ENCODE data around the gene WDFY2.
A peak's percentile ranks its signal among the peaks of the same experiment; 100 is the strongest.

Gene WDFY2

GRCh38 chr13:51745243-51745642 is 161.0 kb downstream of the WDFY2 start:
- Histone ChIP-seq H2BK5ac (ENCODE audit: low read depth, low read length, poor library complexity) (no peak overlapping the region), H3K4me1 (ENCODE audit: control insufficient read depth in 1 of 2, insufficient read depth in 2 of 2, low read length in 2 of 2) (no peaks in the 10 kb centered on the region), H2BK120ac (ENCODE audit: insufficient read depth, low read length, poor library complexity) (no peak overlapping the region), H4K12ac (ENCODE audit: low read depth, low read length) (no peak overlapping the region), H3K9me3 (ENCODE audit: insufficient read depth, low read depth, low read length) (peaks cover 6% of the 10 kb centered on the region), H2BK12ac (ENCODE audit: low read length) (no peak overlapping the region), H2AFZ (ENCODE audit: insufficient read depth, low read length, poor library complexity) (no peak overlapping the region), H3K27me3 (ENCODE audit: insufficient read depth, low read length) (no peaks in the 10 kb centered on the region), H3K27ac (ENCODE audit: low read depth, low read length) (no peak overlapping the region), H3K4me2 (ENCODE audit: low read length) (no peak overlapping the region), H3K4me3 (ENCODE audit: low read depth, low read length) (no peak overlapping the region), H3K36me3 (ENCODE audit: control insufficient read depth in 1 of 2, insufficient read depth in 2 of 2, low read length in 2 of 2) (peaks cover 9 to 20% of the 10 kb centered on the region in 2 experiments), H3K4ac (ENCODE audit: low read depth, low read length) (no peak overlapping the region), H4K91ac (ENCODE audit: low read depth, low read length) (no peak overlapping the region), H3K79me1 (ENCODE audit: low read length) (no peaks in the 10 kb centered on the region), H2AK5ac (ENCODE audit: low read length) (no peak overlapping the region), H4K8ac (ENCODE audit: low read depth, low read length) (no peak overlapping the region), H3K23ac (ENCODE audit: low read length) (no peak overlapping the region), H3K14ac (ENCODE audit: low read length) (no peak overlapping the region), H3K18ac (ENCODE audit: low read length) (no peak overlapping the region), H3K79me2 (ENCODE audit: control insufficient read depth, insufficient read depth, low read length, poor library complexity) (no peaks in the 10 kb centered on the region), H3K9ac (ENCODE audit: low read length) (no peak overlapping the region)
- no CpG with 5 or more reads among the region's 2 CpGs for WGBS (ENCODE audit: extremely low coverage, insufficient coverage, insufficient read length)
- DNase-seq, result no peak

- Histone ChIP-seq H3K4me2 (ENCODE audit: low read length) (no peak overlapping the region), H2BK12ac (ENCODE audit: low read length) (no peak overlapping the region), H3K14ac (ENCODE audit: low read length) (no peak overlapping the region), H3K23ac (ENCODE audit: low read length) (no peak overlapping the region), H2AK5ac (ENCODE audit: low read length) (no peak overlapping the region), H2BK5ac (ENCODE audit: low read depth, low read length, poor library complexity) (no peak overlapping the region), H3K4me1 (ENCODE audit: control insufficient read depth in 1 of 2, insufficient read depth in 2 of 2, low read length in 2 of 2) (no peaks in the 10 kb centered on the region), H4K8ac (ENCODE audit: low read depth, low read length) (no peak overlapping the region), H3K9ac (ENCODE audit: low read length) (no peak overlapping the region), H4K91ac (ENCODE audit: low read depth, low read length) (no peak overlapping the region), H3K79me2 (ENCODE audit: control insufficient read depth, insufficient read depth, low read length, poor library complexity) (no peaks in the 10 kb centered on the region), H2BK120ac (ENCODE audit: insufficient read depth, low read length, poor library complexity) (no peak overlapping the region), H3K79me1 (ENCODE audit: low read length) (no peaks in the 10 kb centered on the region), H3K18ac (ENCODE audit: low read length) (no peak overlapping the region), H4K12ac (ENCODE audit: low read depth, low read length) (no peak overlapping the region), H3K36me3 (ENCODE audit: control insufficient read depth in 1 of 2, insufficient read depth in 2 of 2, low read length in 2 of 2) (peaks cover 9 to 10% of the 10 kb centered on the region in 2 experiments), H2AFZ (ENCODE audit: insufficient read depth, low read length, poor library complexity) (no peak overlapping the region), H3K9me3 (ENCODE audit: insufficient read depth, low read depth, low read length) (peaks cover 6% of the 10 kb centered on the region), H3K27ac (ENCODE audit: low read depth, low read length) (no peak overlapping the region), H3K4ac (ENCODE audit: low read depth, low read length) (no peak overlapping the region), H3K4me3 (ENCODE audit: low read depth, low read length) (no peak overlapping the region), H3K27me3 (ENCODE audit: insufficient read depth, low read length) (no peaks in the 10 kb centered on the region)
- DNase-seq, result no peak
- no CpG with 5 or more reads among the region's 2 CpGs for WGBS (ENCODE audit: extremely low coverage, insufficient coverage, insufficient read length)
These were observed 162.5 kb downstream of the WDFY2 start for GRCh38 chr13:51746802-51747201.

GRCh38 chr13:51747438-51748434 is 163.5 kb downstream of the WDFY2 start:
- 100% methylated on average over 1 of the region's 9 CpGs for WGBS (ENCODE audit: extremely low coverage, insufficient coverage, insufficient read length)
- H3K4ac ChIP-seq (ENCODE audit: low read depth, low read length), result no peak overlapping the region

GRCh38 chr13:51756651-51757050 is 172.4 kb downstream of the WDFY2 start:
- Histone ChIP-seq H2AFZ (ENCODE audit: insufficient read depth, low read length, poor library complexity) (no peak overlapping the region), H4K8ac (ENCODE audit: low read depth, low read length) (no peak overlapping the region), H3K4me2 (ENCODE audit: low read length) (no peak overlapping the region), H3K18ac (ENCODE audit: low read length) (no peak overlapping the region), H2AK5ac (ENCODE audit: low read length) (no peak overlapping the region), H3K4ac (ENCODE audit: low read depth, low read length) (no peak overlapping the region), H3K27me3 (ENCODE audit: insufficient read depth, low read length) (no peaks in the 10 kb centered on the region), H2BK5ac (ENCODE audit: low read depth, low read length, poor library complexity) (no peak overlapping the region), H3K79me1 (ENCODE audit: low read length) (no peaks in the 10 kb centered on the region), H3K4me1 (ENCODE audit: control insufficient read depth in 1 of 2, insufficient read depth in 2 of 2, low read length in 2 of 2) (no peaks in the 10 kb centered on the region), H3K79me2 (ENCODE audit: control insufficient read depth, insufficient read depth, low read length, poor library complexity) (no peaks in the 10 kb centered on the region), H3K23ac (ENCODE audit: low read length) (no peak overlapping the region), H3K9me3 (ENCODE audit: insufficient read depth, low read depth, low read length) (peaks cover under 1% of the 10 kb centered on the region), H2BK120ac (ENCODE audit: insufficient read depth, low read length, poor library complexity) (no peak overlapping the region), H3K36me3 (ENCODE audit: control insufficient read depth in 1 of 2, insufficient read depth in 2 of 2, low read length in 2 of 2) (peaks cover 16 to 44% of the 10 kb centered on the region in 2 experiments), H3K4me3 (ENCODE audit: low read depth, low read length) (no peak overlapping the region), H4K91ac (ENCODE audit: low read depth, low read length) (no peak overlapping the region), H3K14ac (ENCODE audit: low read length) (no peak overlapping the region), H4K12ac (ENCODE audit: low read depth, low read length) (no peak overlapping the region), H3K27ac (ENCODE audit: low read depth, low read length) (no peak overlapping the region), H2BK12ac (ENCODE audit: low read length) (no peak overlapping the region), H3K9ac (ENCODE audit: low read length) (no peak overlapping the region)
- no peak for DNase-seq
- no CpG with 5 or more reads among the region's 2 CpGs for WGBS (ENCODE audit: extremely low coverage, insufficient coverage, insufficient read length)

More at GRCh38 chr13:51747438-51748434, 163.5 kb downstream of the WDFY2 start:
- Histone ChIP-seq H3K23ac (ENCODE audit: low read length) (no peak overlapping the region), H2BK5ac (ENCODE audit: low read depth, low read length, poor library complexity) (no peak overlapping the region), H2BK120ac (ENCODE audit: insufficient read depth, low read length, poor library complexity) (no peak overlapping the region), H4K91ac (ENCODE audit: low read depth, low read length) (no peak overlapping the region), H3K4me1 (ENCODE audit: control insufficient read depth in 1 of 2, insufficient read depth in 2 of 2, low read length in 2 of 2) (no peaks in the 10 kb centered on the region), H3K18ac (ENCODE audit: low read length) (no peak overlapping the region), H3K9me3 (ENCODE audit: insufficient read depth, low read depth, low read length) (peaks cover 6% of the 10 kb centered on the region), H3K14ac (ENCODE audit: low read length) (no peak overlapping the region), H3K79me2 (ENCODE audit: control insufficient read depth, insufficient read depth, low read length, poor library complexity) (no peaks in the 10 kb centered on the region), H2AK5ac (ENCODE audit: low read length) (no peak overlapping the region), H4K12ac (ENCODE audit: low read depth, low read length) (no peak overlapping the region), H3K4me3 (ENCODE audit: low read depth, low read length) (peak overlapping the region; percentile 50), H3K27ac (ENCODE audit: low read depth, low read length) (no peak overlapping the region), H2BK12ac (ENCODE audit: low read length) (no peak overlapping the region), H4K8ac (ENCODE audit: low read depth, low read length) (no peak overlapping the region), H3K27me3 (ENCODE audit: insufficient read depth, low read length) (no peaks in the 10 kb centered on the region), H2AFZ (ENCODE audit: insufficient read depth, low read length, poor library complexity) (no peak overlapping the region), H3K9ac (ENCODE audit: low read length) (no peak overlapping the region), H3K79me1 (ENCODE audit: low read length) (no peaks in the 10 kb centered on the region), H3K36me3 (ENCODE audit: control insufficient read depth in 1 of 2, insufficient read depth in 2 of 2, low read length in 2 of 2) (peaks cover 13% of the 10 kb centered on the region in 2 experiments), H3K4me2 (ENCODE audit: low read length) (no peak overlapping the region)
- DNase-seq, result no peak

Measured in trophoblast cell (in vitro differentiated cells and primary cell).